T-cell (primary cell): Measurements from ENCODE around the gene SRSF5. TPM values are rescaled to one million over a fixed set of nuclear protein-coding genes. Genes with fewer than 3 reads are reported as not detected.

Experiments used
- ATAC-seq, 4 experiments: fragments of 200-7000 bp in 3 of 4; fragments of 150-1000 bp in 1 of 4; cut with Tn5 transposase; replicated peaks in 1 of 4; 1 replicate in 3 of 4; 2 replicates in 1 of 4; pipeline ENCODE4 v1.10.0; 2021; ENCODE audit warnings: moderate library complexity in 3 of 4, mild to moderate bottlenecking in 2 of 4, moderate number of reproducible peaks in 1 of 4
- CTCF ChIA-PET, 2 donors: fragments of 300-600 bp; sonication (Branson Sonifier 250); formaldehyde crosslinking; loops; one replicate each; lab custom pipeline; 2022; ENCODE audit warnings: antibody characterized with exemption in 2 of 2; lab: Charles Lee
- POLR2A ChIA-PET, 2 donors: fragments of 300-600 bp; sonication (Branson Sonifier 250); formaldehyde crosslinking; loops; one replicate each; lab custom pipeline; 2022; ENCODE audit warnings: antibody characterized with exemption in 2 of 2; lab: Charles Lee
- DNase-seq, 35 experiments: peaks; one replicate each; pipeline versions ENCODE4 v3.0.0 to v3.0.0-alpha.2; 2013 to 2023
- H3K27ac ChIP-seq: one replicate; pipeline ENCODE4 v1.5.1; 2013; ENCODE audit warnings: low read length
- H3K27me3 ChIP-seq, 2 experiments: replicated peaks in 1 of 2; 1 replicate in 1 of 2; 2 replicates in 1 of 2; pipeline versions ENCODE4 v1.6.1 to v1.7.0; 2013; ENCODE audit warnings: low read length in 1 of 2, mixed read lengths in 1 of 2; ENCODE audit not compliant: control insufficient read depth in 2 of 2, insufficient read depth in 2 of 2; ENCODE audit errors: extremely low read depth in 1 of 2
- H3K36me3 ChIP-seq, 2 donors: 1 replicate in 1 of 2; 2 replicates in 1 of 2; pipeline versions ENCODE4 v1.6.1 to v1.7.0; 2013; ENCODE audit warnings: low read length in 1 of 2; ENCODE audit not compliant: control insufficient read depth in 2 of 2, insufficient read depth in 1 of 2; ENCODE audit errors: extremely low read depth in 1 of 2
- H3K4me1 ChIP-seq, 2 experiments: 1 replicate in 1 of 2; 2 replicates in 1 of 2; pipeline versions ENCODE4 v1.6.1 to v1.7.0; 2013; ENCODE audit warnings: low read length in 2 of 2, mixed read lengths in 1 of 2; ENCODE audit not compliant: insufficient read depth in 2 of 2, control insufficient read depth in 1 of 2; ENCODE audit errors: extremely low read depth in 1 of 2
- H3K4me3 ChIP-seq, 2 donors: 1 replicate in 1 of 2; 2 replicates in 1 of 2; pipeline versions ENCODE4 v1.5.1 to v1.7.0; 2013; ENCODE audit warnings: mild to moderate bottlenecking in 2 of 2, low read length in 1 of 2, moderate library complexity in 1 of 2; ENCODE audit not compliant: control insufficient read depth in 1 of 2; ENCODE audit errors: extremely low read depth in 1 of 2
- H3K9me3 ChIP-seq: 2 replicates; pipeline ENCODE4 v1.7.0; 2013
- H3K27ac Mint-ChIP-seq, 2 donors: one replicate each; pipeline ENCODE4 v1.8.0; 2020 to 2021; ENCODE audit warnings: mild to moderate bottlenecking in 2 of 2, mixed read lengths in 2 of 2
- H3K27me3 Mint-ChIP-seq, 2 donors: one replicate each; pipeline ENCODE4 v1.8.0; 2021 to 2022; ENCODE audit warnings: mixed read lengths in 2 of 2
- H3K36me3 Mint-ChIP-seq: one replicate; pipeline ENCODE4 v1.8.0; 2021; ENCODE audit warnings: mixed read lengths
- H3K4me1 Mint-ChIP-seq, 3 donors: one replicate each; pipeline ENCODE4 v1.8.0; 2020 to 2022; ENCODE audit warnings: mixed read lengths in 3 of 3, mild to moderate bottlenecking in 1 of 3
- H3K4me3 Mint-ChIP-seq, 3 donors: one replicate each; pipeline ENCODE4 v1.8.0; 2020 to 2022; ENCODE audit warnings: mild to moderate bottlenecking in 3 of 3, mixed read lengths in 3 of 3, moderate library complexity in 3 of 3
- H3K9me3 Mint-ChIP-seq, 3 donors: one replicate each; pipeline ENCODE4 v1.8.0; 2020 to 2022; ENCODE audit warnings: mixed read lengths in 3 of 3
- WGBS: methylation state at CpG from one replicate; pipeline ENCODE4 v1.1.5; 2013; ENCODE audit warnings: missing lambda C conversion rate; ENCODE audit not compliant: insufficient coverage; 5-methylcytosine and 5-hydroxymethylcytosine counted together
- total RNA-seq, 35 experiments: library from RNA in 6 of 35; stranded (reverse) in 6 of 35; fragments of 120-200 nt in 1 of 35; gene quantifications; one replicate each; pipeline versions ENCODE4 v1.2.1 to v1.2.4 and lab custom pipeline; 2013 to 2026

Gene SRSF5
- total RNA-seq, 5 donors from 2014 or later (not counting 1 experiment from before 2014, with no cell fraction given) = 788 to 1,543 (median 848) TPM

DNA sequence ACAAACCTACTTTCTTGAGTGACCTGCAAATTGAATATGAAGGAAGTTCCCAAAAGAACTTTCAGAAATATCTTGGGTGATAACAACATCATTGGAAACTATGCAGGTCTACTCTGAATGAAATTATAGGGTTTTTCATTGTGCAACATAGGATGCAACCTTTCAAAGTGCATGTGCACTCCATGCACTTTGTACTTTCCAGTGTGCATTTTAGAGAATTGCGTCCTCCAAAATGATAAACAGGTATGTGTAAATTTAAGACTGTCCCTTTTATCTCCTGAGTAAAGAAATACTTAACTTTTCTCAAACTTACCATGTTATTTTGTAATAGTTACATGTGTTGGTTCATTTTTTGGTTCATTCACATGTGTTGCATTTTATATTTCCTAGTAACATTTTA, 13.2 kb downstream of the SRSF5 start:
- H3K4me3 Mint-ChIP-seq = no peak overlapping the region
- POLR2A ChIA-PET = interaction anchor here (0.6 to 0.7 kb wide), 2 partner anchors 1103 to 1799 kb away, joined by 3 read pairs; no protein-coding TSS in a partner anchor

DNA sequence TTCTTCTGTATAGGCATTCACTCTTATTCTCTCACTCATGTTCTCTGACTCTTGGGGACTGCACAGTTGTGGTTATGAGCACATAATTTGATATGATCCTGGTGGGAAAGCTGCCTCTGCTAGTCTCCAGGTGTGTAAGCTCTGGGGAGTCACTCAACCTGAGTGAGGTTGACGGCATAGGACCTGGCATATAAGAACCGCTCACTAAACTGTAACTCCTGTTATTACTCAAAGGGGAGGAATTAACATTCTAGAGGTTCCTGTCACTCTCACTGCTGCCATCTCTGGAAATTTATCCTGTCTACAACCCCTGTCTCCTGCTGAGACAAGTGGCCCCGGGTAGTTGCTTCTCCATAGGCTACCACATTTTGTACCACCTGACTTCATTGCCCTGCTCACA, 14.0 kb downstream of the SRSF5 start:
- Mint-ChIP-seq H3K36me3 (peaks cover 43% of the 10 kb centered on the region), H3K4me1 (peaks cover 24 to 37% (median 36%) of the 10 kb centered on the region in 3 donors), H3K4me3 (no peak overlapping the region), H3K27ac (peak overlapping the region; percentile 30 to 51), H3K9me3 (no peaks in the 10 kb centered on the region), H3K27me3 (no peaks in the 10 kb centered on the region)
- POLR2A ChIA-PET = interaction anchor here in 1 of 2 donors (0.6 kb wide), 1 partner anchor 134 kb away, joined by 5 read pairs; no protein-coding TSS in a partner anchor
- no peaks in the 10 kb centered on the region for H3K9me3 ChIP-seq
- no peak overlapping the region for H3K27ac ChIP-seq
- H3K4me1 ChIP-seq = peaks cover 0 to 6% of the 10 kb centered on the region in 2 experiments
- no peaks in the 10 kb centered on the region for H3K27me3 ChIP-seq
- H3K4me3 ChIP-seq = no peak overlapping the region
- H3K36me3 ChIP-seq = peaks cover 0 to 39% of the 10 kb centered on the region in 2 donors
- ATAC-seq (peak in 1 of 4 experiments; percentile 1), DNase-seq (no peak)
- CTCF ChIA-PET = no interaction called here
- no CpG with 5 or more reads among the region's 3 CpGs for WGBS

More for the DNA sequence above, 13.2 kb downstream of the SRSF5 start:
- DNase-seq = no peak
- no peaks in the 10 kb centered on the region for H3K9me3 ChIP-seq
- H3K36me3 Mint-ChIP-seq = peaks cover 46% of the 10 kb centered on the region
- no peak overlapping the region for H3K27ac ChIP-seq
- H3K27ac Mint-ChIP-seq = no peak overlapping the region
- no peaks in the 10 kb centered on the region for H3K27me3 Mint-ChIP-seq
- CTCF ChIA-PET = no interaction called here
- H3K9me3 Mint-ChIP-seq = no peaks in the 10 kb centered on the region
- H3K4me1 Mint-ChIP-seq = peaks cover 32 to 44% (median 44%) of the 10 kb centered on the region in 3 donors
- peaks cover 0 to 11% of the 10 kb centered on the region in 2 experiments for H3K4me1 ChIP-seq
- H3K27me3 ChIP-seq = no peaks in the 10 kb centered on the region
- H3K4me3 ChIP-seq = no peak overlapping the region
- H3K36me3 ChIP-seq = peaks cover 0 to 47% of the 10 kb centered on the region in 2 donors
- no CpG with 5 or more reads among the region's 1 CpG for WGBS
- no peak for ATAC-seq

DNA sequence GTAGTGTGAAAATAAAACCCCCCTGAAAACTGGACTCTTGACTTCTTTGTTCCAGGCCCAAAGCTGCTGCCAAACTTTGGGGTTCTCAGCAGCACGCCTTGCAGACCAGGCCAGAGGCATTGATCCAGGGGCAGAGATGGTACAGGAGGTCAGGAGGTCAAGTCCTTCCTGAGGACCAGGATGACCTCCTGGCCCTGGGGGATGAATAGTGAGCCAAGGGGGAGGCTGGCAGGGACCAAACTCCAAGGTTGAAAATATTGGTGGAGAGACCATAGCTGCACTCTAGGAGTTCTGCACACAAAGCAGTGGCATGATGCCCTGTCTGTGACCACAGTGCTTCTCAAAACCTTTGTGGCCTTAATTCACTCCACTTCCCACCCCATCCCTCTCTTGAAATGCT, 18.0 kb downstream of the SRSF5 start:
- CTCF ChIA-PET = no interaction called here
- H3K27me3 Mint-ChIP-seq = no peaks in the 10 kb centered on the region
- H3K4me1 Mint-ChIP-seq = peaks cover 0 to 8% (median 6%) of the 10 kb centered on the region in 3 donors
- Histone ChIP-seq H3K36me3 (peaks cover 0 to 5% of the 10 kb centered on the region in 2 donors), H3K27ac (no peak overlapping the region), H3K9me3 (no peaks in the 10 kb centered on the region), H3K27me3 (no peaks in the 10 kb centered on the region), H3K4me1 (no peaks in the 10 kb centered on the region), H3K4me3 (no peak overlapping the region)
- POLR2A ChIA-PET = no interaction called here
- H3K27ac Mint-ChIP-seq = no peak overlapping the region
- H3K4me3 Mint-ChIP-seq = no peak overlapping the region
- ATAC-seq (peak in 1 of 4 experiments; percentile 15), DNase-seq (no peak)
- no peaks in the 10 kb centered on the region for H3K9me3 Mint-ChIP-seq
- WGBS = 100% methylated on average over 1 of the region's 1 CpG
- peaks cover 23% of the 10 kb centered on the region for H3K36me3 Mint-ChIP-seq

DNA sequence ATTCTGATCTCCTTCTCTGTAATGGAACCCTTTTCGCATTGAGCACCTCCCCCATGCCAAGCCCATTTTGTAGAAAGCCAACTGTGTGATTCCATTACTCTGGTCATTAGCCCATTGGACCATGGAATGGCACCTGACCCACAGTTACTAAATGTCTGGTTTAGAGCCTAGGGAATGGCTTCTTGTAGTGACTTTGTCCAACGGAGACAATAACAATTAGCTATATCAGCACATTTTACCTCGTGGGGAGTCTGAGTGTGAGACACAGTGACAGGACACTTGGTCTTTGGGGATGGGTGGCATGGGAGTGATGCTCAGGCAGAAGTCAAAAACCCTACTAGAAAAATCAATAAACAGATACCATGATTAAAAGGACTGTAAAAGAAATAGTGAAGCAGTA, 19.7 kb downstream of the SRSF5 start:
- H3K4me1 ChIP-seq = no peaks in the 10 kb centered on the region
- no peak overlapping the region for H3K27ac ChIP-seq
- no peak overlapping the region for H3K4me3 ChIP-seq
- no peak for DNase-seq
- Mint-ChIP-seq H3K9me3 (no peaks in the 10 kb centered on the region), H3K36me3 (peaks cover 14% of the 10 kb centered on the region), H3K27me3 (no peaks in the 10 kb centered on the region), H3K4me3 (no peak overlapping the region), H3K4me1 (no peaks in the 10 kb centered on the region), H3K27ac (no peak overlapping the region)
- no peak for ATAC-seq
- WGBS = no CpG with 5 or more reads among the region's 3 CpGs
- POLR2A ChIA-PET = no interaction called here
- H3K9me3 ChIP-seq = no peaks in the 10 kb centered on the region
- CTCF ChIA-PET = no interaction called here
- no peaks in the 10 kb centered on the region for H3K27me3 ChIP-seq
- no peaks in the 10 kb centered on the region for H3K36me3 ChIP-seq

DNA sequence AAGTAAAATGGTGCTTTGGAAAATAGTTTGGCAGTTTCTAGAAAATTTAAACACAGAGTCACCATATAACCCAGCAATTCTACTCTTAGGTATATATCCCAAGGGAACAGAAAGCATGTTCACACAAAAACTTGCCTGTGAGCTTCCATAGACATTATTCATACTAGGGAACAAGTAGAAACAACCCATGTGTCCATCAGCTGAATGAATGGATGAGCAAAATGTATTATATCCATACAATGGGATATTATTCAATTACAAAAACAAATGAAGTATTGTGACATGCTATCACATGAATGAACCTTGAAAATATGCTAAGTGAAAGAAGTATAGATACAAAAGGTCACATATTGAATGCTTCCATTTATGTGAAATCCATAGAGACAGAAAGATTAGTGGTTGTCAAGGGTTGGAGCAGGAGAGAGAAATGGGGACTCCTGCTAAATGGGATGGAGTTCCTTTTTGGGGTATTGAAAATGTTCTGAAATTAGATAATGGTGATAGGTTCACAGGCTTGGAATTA, 22.2 kb downstream of the SRSF5 start:
- ATAC-seq = no peak
- no peaks in the 10 kb centered on the region for H3K9me3 ChIP-seq

DNA sequence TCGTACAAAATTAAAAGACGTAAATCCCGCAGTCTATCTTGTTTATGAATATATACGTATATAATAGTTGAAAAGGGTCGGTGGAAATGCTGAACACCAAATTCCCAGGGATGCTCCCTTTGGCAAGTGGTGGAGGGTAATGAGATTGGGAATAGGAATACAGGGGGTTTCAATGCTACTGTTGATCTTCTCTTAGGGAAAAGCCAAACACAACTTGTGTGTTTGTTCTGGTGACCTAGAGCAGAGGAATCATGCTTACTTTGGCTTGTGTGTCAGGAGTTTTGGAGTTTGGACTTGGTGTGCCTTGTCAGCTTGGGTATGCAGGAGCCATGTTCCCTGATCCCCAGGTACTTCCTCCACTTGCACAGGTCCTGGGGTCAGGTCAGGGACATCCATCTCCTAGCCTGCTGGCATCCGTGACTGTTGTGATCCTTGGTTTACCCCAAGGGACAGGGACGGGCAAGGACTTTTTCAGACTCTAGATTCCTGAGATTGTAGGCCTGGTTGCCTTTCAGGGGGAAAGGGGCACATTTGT, 26.0 kb downstream of the SRSF5 start:
- no peaks in the 10 kb centered on the region for H3K36me3 Mint-ChIP-seq
- ChIA-PET CTCF (no interaction called here), POLR2A (interaction anchor here in 1 of 2 donors (0.6 kb wide), 1 partner anchor 21 kb away, joined by 7 read pairs; no protein-coding TSS in a partner anchor)
- Histone ChIP-seq H3K4me3 (no peak overlapping the region), H3K9me3 (no peaks in the 10 kb centered on the region), H3K27ac (no peak overlapping the region), H3K27me3 (peaks cover 0 to 4% of the 10 kb centered on the region in 2 experiments), H3K36me3 (no peaks in the 10 kb centered on the region), H3K4me1 (no peaks in the 10 kb centered on the region)
- no peaks in the 10 kb centered on the region for H3K9me3 Mint-ChIP-seq
- H3K4me1 Mint-ChIP-seq = no peaks in the 10 kb centered on the region
- ATAC-seq (no peak), DNase-seq (no peak)
- no peak overlapping the region for H3K4me3 Mint-ChIP-seq
- WGBS = 100% methylated on average over 3 of the region's 7 CpGs
- no peaks in the 10 kb centered on the region for H3K27me3 Mint-ChIP-seq
- no peak overlapping the region for H3K27ac Mint-ChIP-seq

More for the DNA sequence above, 22.2 kb downstream of the SRSF5 start:
- H3K27me3 Mint-ChIP-seq = no peaks in the 10 kb centered on the region
- Histone ChIP-seq H3K4me1 (no peaks in the 10 kb centered on the region), H3K27ac (no peak overlapping the region), H3K4me3 (no peak overlapping the region), H3K27me3 (no peaks in the 10 kb centered on the region), H3K36me3 (no peaks in the 10 kb centered on the region)
- H3K27ac Mint-ChIP-seq = no peak overlapping the region
- H3K4me1 Mint-ChIP-seq = no peaks in the 10 kb centered on the region
- ChIA-PET CTCF (no interaction called here), POLR2A (interaction anchor here in 1 of 2 donors (0.6 kb wide), 2 partner anchors 14 to 1823 kb away, joined by 8 read pairs; no protein-coding TSS in a partner anchor)
- H3K9me3 Mint-ChIP-seq = no peaks in the 10 kb centered on the region
- DNase-seq = no peak
- peaks cover 14% of the 10 kb centered on the region for H3K36me3 Mint-ChIP-seq
- H3K4me3 Mint-ChIP-seq = no peak overlapping the region
